Neural progenitor cell (in vitro differentiated cells): ENCODE results near the gene ZNF618. TPM values are rescaled to one million over a fixed set of nuclear protein-coding genes. Genes with fewer than 3 reads are reported as not detected.

Experiments
- DNase-seq: peaks from one replicate; pipeline ENCODE4 v3.0.0-alpha.2; 2016; ENCODE audit warnings: low spot score
- H2AFZ ChIP-seq: fragments of 200-600 bp; sonication (generic); replicated peaks from 2 replicates; pipeline ENCODE4 v1.6.1; 2016; ENCODE audit warnings: antibody characterized with exemption
- H3F3A ChIP-seq: fragments of 200-600 bp; sonication (generic); 2 replicates; pipeline ENCODE4 v1.6.1; 2016; ENCODE audit warnings: antibody characterized with exemption, low read depth
- H3K27ac ChIP-seq: fragments of 200-600 bp; sonication (generic); 2 replicates; pipeline ENCODE4 v1.5.1; 2016; ENCODE audit warnings: mild to moderate bottlenecking
- H3K27me3 ChIP-seq: fragments of 200-600 bp; sonication (generic); 2 replicates; pipeline ENCODE4 v1.6.1; 2016; ENCODE audit warnings: mild to moderate bottlenecking, moderate library complexity
- H3K36me3 ChIP-seq: fragments of 200-600 bp; sonication (generic); 2 replicates; pipeline ENCODE4 v1.5.1; 2016
- H3K4me1 ChIP-seq: fragments of 200-600 bp; sonication (generic); 2 replicates; pipeline ENCODE4 v1.6.1; 2016; ENCODE audit warnings: mixed run types
- H3K4me2 ChIP-seq: fragments of 200-600 bp; sonication (generic); 2 replicates; pipeline ENCODE4 v1.6.1; 2016
- H3K4me3 ChIP-seq: fragments of 200-600 bp; sonication (generic); 2 replicates; pipeline ENCODE4 v1.5.1; 2016
- H3K79me2 ChIP-seq: fragments of 200-600 bp; sonication (generic); 2 replicates; pipeline ENCODE4 v1.6.1; 2016; ENCODE audit warnings: low read depth
- H3K9ac ChIP-seq: fragments of 200-600 bp; sonication (generic); 2 replicates; pipeline ENCODE4 v1.6.1; 2016
- H3K9me3 ChIP-seq: fragments of 200-600 bp; sonication (generic); 2 replicates; pipeline ENCODE4 v1.5.1; 2016; ENCODE audit warnings: low read depth
- H4K20me1 ChIP-seq: fragments of 200-600 bp; sonication (generic); 2 replicates; pipeline ENCODE4 v1.6.1; 2016; ENCODE audit warnings: low read depth
- H3K27ac Mint-ChIP-seq: 3 replicates; pipeline ENCODE4 v1.8.0; 2021; ENCODE audit warnings: mixed read lengths
- H3K27me3 Mint-ChIP-seq: 2 replicates; pipeline ENCODE4 v1.8.0; 2022; ENCODE audit warnings: low read depth, mild to moderate bottlenecking, inconsistent platforms, moderate library complexity, mixed read lengths; ENCODE audit not compliant: insufficient read depth
- H3K36me3 Mint-ChIP-seq: 3 replicates; pipeline ENCODE4 v1.8.0; 2021; ENCODE audit warnings: mixed read lengths
- H3K4me1 Mint-ChIP-seq: 3 replicates; pipeline ENCODE4 v1.8.0; 2021; ENCODE audit warnings: mixed read lengths
- H3K4me3 Mint-ChIP-seq: 3 replicates; pipeline ENCODE4 v1.8.0; 2021; ENCODE audit warnings: mild to moderate bottlenecking, moderate library complexity, mixed read lengths
- H3K9me3 Mint-ChIP-seq: 3 replicates; pipeline ENCODE4 v1.8.0; 2020; ENCODE audit warnings: mixed read lengths
- CTCF ChIP-seq: fragments of 200-600 bp; sonication (generic); IDR thresholded peaks from 2 replicates; pipeline ENCODE4 v1.5.1; 2017; ENCODE audit warnings: antibody characterized with exemption, mild to moderate bottlenecking
- EZH2 ChIP-seq: fragments of 200-600 bp; sonication (generic); IDR thresholded peaks from 2 replicates; pipeline ENCODE4 v1.6.1; 2017; ENCODE audit warnings: antibody characterized with exemption, mild to moderate bottlenecking, moderate library complexity
- EZH2phosphoT487 ChIP-seq: fragments of 200-600 bp; sonication (generic); IDR thresholded peaks from 2 replicates; pipeline ENCODE4 v1.6.1; 2017; ENCODE audit warnings: antibody characterized with exemption
- total RNA-seq: library from RNA; depleted of rRNA; stranded (reverse); fragments of >200 nt; gene quantifications from 2 replicates; pipeline ENCODE4 v1.2.3, GENCODE V29; 2015; ENCODE audit warnings: low replicate concordance

Gene ZNF618
- total RNA-seq, 1 donor from 2014 or later: 10.5 TPM

- Histone ChIP-seq H3K9me3 (no peaks in the 10 kb centered on the region), H3F3A (peaks cover 9% of the 10 kb centered on the region), H3K4me2 (no peak overlapping the region), H3K4me3 (no peak overlapping the region), H2AFZ (no peak overlapping the region), H3K79me2 (peaks cover 11% of the 10 kb centered on the region), H3K4me1 (peaks cover 5% of the 10 kb centered on the region), H4K20me1 (no peaks in the 10 kb centered on the region), H3K27me3 (peaks cover 10% of the 10 kb centered on the region), H3K9ac (no peak overlapping the region), H3K27ac (no peak overlapping the region), H3K36me3 (no peaks in the 10 kb centered on the region)
- Mint-ChIP-seq H3K9me3 (peaks cover 9% of the 10 kb centered on the region), H3K4me3 (no peak overlapping the region), H3K36me3 (no peaks in the 10 kb centered on the region), H3K27me3 (peaks cover 2% of the 10 kb centered on the region), H3K4me1 (peaks cover 7% of the 10 kb centered on the region), H3K27ac (peak overlapping the region; percentile 46)
- TF ChIP-seq CTCF: no peak
- no peak for TF ChIP-seq EZH2
- no peak for DNase-seq
Measured at GRCh38 chr9:113872485-113873143, 3.5 kb upstream of the ZNF618 start.

- Mint-ChIP-seq H3K4me1 (peaks cover 13% of the 10 kb centered on the region), H3K27ac (peak overlapping the region; percentile 40)
Measured at GRCh38 chr9:113873446-113873845, 2.7 kb upstream of the ZNF618 start.

GRCh38 chr9:113873926-113874325 lies 2.2 kb upstream of the ZNF618 start:
- Mint-ChIP-seq H3K27ac (peak overlapping the region; percentile 40), H3K4me3 (peak overlapping the region; percentile 27)
- TF ChIP-seq CTCF: no peak
- TF ChIP-seq EZH2phosphoT487: no peak
- TF ChIP-seq EZH2: no peak

More at GRCh38 chr9:113873446-113873845, 2.7 kb upstream of the ZNF618 start:
- Histone ChIP-seq H3K4me2 (no peak overlapping the region), H3K79me2 (peaks cover 20% of the 10 kb centered on the region), H3F3A (peaks cover 9% of the 10 kb centered on the region), H3K9me3 (no peaks in the 10 kb centered on the region), H3K36me3 (no peaks in the 10 kb centered on the region), H4K20me1 (no peaks in the 10 kb centered on the region), H3K9ac (no peak overlapping the region), H2AFZ (no peak overlapping the region), H3K27me3 (peaks cover 10% of the 10 kb centered on the region), H3K4me1 (peaks cover 13% of the 10 kb centered on the region), H3K4me3 (no peak overlapping the region), H3K27ac (no peak overlapping the region)
- H3K36me3 Mint-ChIP-seq: no peaks in the 10 kb centered on the region
- peak overlapping the region; percentile 27 for H3K4me3 Mint-ChIP-seq
- peaks cover 2% of the 10 kb centered on the region for H3K27me3 Mint-ChIP-seq
- DNase-seq: no peak
- H3K9me3 Mint-ChIP-seq: peaks cover 9% of the 10 kb centered on the region
- TF ChIP-seq EZH2 (no peak), CTCF (no peak), EZH2phosphoT487 (no peak)

More at GRCh38 chr9:113873926-113874325, 2.2 kb upstream of the ZNF618 start:
- H3K9me3 ChIP-seq: no peaks in the 10 kb centered on the region
- H3K79me2 ChIP-seq: peaks cover 24% of the 10 kb centered on the region
- no peaks in the 10 kb centered on the region for H3K36me3 ChIP-seq
- H3K27me3 ChIP-seq: peaks cover 10% of the 10 kb centered on the region
- H3K9ac ChIP-seq: no peak overlapping the region
- H3K27me3 Mint-ChIP-seq: peaks cover 2% of the 10 kb centered on the region
- no peaks in the 10 kb centered on the region for H3K36me3 Mint-ChIP-seq
- H4K20me1 ChIP-seq: no peaks in the 10 kb centered on the region
- H3F3A ChIP-seq: peaks cover 9% of the 10 kb centered on the region
- no peak for DNase-seq
- H3K9me3 Mint-ChIP-seq: peaks cover 9% of the 10 kb centered on the region
- H3K4me1 ChIP-seq: peaks cover 18% of the 10 kb centered on the region
- H3K4me2 ChIP-seq: no peak overlapping the region
- no peak overlapping the region for H2AFZ ChIP-seq
- H3K27ac ChIP-seq: no peak overlapping the region
- no peak overlapping the region for H3K4me3 ChIP-seq
- peaks cover 18% of the 10 kb centered on the region for H3K4me1 Mint-ChIP-seq
